Fibroblast of the aortic adventitia (primary cell): ENCODE results near the gene NUAK1. TPM values are rescaled to one million over a fixed set of nuclear protein-coding genes. Genes with fewer than 3 reads are reported as not detected.
A peak's percentile ranks its signal among the peaks of the same experiment; 100 is the strongest.

Experiments
- DNase-seq: peaks from one replicate; pipeline ENCODE4 v3.0.0-alpha.2; 2010; ENCODE audit warnings: low read depth
- H3K4me3 ChIP-seq: 2 replicates; pipeline ENCODE4 v1.5.1; 2011; ENCODE audit warnings: low read depth, mild to moderate bottlenecking, control low read depth, low read length, moderate library complexity
- CTCF ChIP-seq: IDR thresholded peaks from 2 replicates; pipeline ENCODE4 v1.5.1; 2011; ENCODE audit warnings: mild to moderate bottlenecking, low read length, control low read depth, inconsistent platforms; ENCODE audit not compliant: insufficient read depth
- total RNA-seq: library from RNA; depleted of rRNA; stranded (reverse); fragments of >200 nt; gene quantifications from 2 replicates; pipeline ENCODE4 v1.2.3, GENCODE V29; 2012; ENCODE audit warnings: low replicate concordance

NUAK1 gene
- total RNA-seq, 1 donor: 3.0 TPM

- no peak for DNase-seq
- H3K4me3 ChIP-seq: no peak overlapping the region
- no peak for TF ChIP-seq CTCF
Observed at GRCh38 chr12:106128585-106129328, 10.0 kb downstream of the NUAK1 start.

GRCh38 chr12:106127338-106128126 lies 11.2 kb downstream of the NUAK1 start:
- peak; percentile 28 for DNase-seq
- no peak overlapping the region for H3K4me3 ChIP-seq
- TF ChIP-seq CTCF: peak; percentile 24

GRCh38 chr12:106126441-106127337 lies 12.1 kb downstream of the NUAK1 start:
- DNase-seq: no peak
- TF ChIP-seq CTCF: no peak
- H3K4me3 ChIP-seq: no peak overlapping the region

GRCh38 chr12:106125351-106126095 lies 13.2 kb downstream of the NUAK1 start:
- no peak overlapping the region for H3K4me3 ChIP-seq
- no peak for TF ChIP-seq CTCF
- no peak for DNase-seq

GRCh38 chr12:106123551-106124081 lies 15.1 kb downstream of the NUAK1 start:
- no peak for DNase-seq
- no peak overlapping the region for H3K4me3 ChIP-seq
- TF ChIP-seq CTCF: no peak

GRCh38 chr12:106123110-106123509 lies 15.6 kb downstream of the NUAK1 start:
- TF ChIP-seq CTCF: no peak
- no peak for DNase-seq
- no peak overlapping the region for H3K4me3 ChIP-seq
